ENCODE measurements around the gene KIFC1.

The KIFC1 gene

DNA sequence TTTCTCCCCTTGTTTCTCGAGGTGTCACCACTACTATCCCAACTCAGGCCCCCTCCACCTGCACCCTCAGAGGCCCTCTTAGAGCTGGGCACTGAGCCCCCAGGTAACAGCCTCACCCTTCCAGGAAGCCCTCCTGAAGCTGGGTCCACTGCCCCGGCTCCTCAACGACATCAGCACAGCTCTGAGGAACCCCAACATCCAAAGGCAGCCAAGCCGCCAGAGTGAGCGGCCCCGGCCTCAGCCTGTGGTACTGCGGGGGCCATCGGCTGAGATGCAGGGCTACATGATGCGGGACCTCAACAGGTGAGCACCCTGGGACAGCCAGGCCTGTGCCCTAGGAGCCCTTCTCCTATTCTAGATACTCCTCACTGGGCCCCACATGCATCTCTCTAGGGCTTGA, 49.8 kb downstream of the KIFC1 start:
- DNase-seq (ENCODE audit: low read depth, low spot score): no peak

- no peak for DNase-seq (ENCODE audit: low read depth, low spot score)
Observed at GRCh38 chr6:33442283-33442682, 50.7 kb downstream of the KIFC1 start.

DNA sequence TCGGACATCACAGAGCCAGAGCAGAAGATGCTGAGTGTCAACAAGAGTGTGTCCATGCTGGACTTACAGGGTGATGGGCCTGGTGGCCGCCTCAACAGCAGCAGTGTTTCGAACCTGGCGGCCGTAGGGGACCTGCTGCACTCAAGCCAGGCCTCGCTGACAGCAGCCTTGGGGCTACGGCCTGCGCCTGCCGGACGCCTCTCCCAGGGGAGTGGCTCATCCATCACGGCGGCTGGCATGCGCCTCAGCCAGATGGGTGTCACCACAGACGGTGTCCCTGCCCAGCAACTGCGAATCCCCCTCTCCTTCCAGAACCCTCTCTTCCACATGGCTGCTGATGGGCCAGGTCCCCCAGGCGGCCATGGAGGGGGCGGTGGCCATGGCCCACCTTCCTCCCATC, 51.4 kb downstream of the KIFC1 start:
- DNase-seq (ENCODE audit: low read depth, low spot score): no peak

GRCh38 chr6:33443619-33444504, 52.2 kb downstream of the KIFC1 start:
- no peak for DNase-seq (ENCODE audit: low read depth, low spot score)

DNA sequence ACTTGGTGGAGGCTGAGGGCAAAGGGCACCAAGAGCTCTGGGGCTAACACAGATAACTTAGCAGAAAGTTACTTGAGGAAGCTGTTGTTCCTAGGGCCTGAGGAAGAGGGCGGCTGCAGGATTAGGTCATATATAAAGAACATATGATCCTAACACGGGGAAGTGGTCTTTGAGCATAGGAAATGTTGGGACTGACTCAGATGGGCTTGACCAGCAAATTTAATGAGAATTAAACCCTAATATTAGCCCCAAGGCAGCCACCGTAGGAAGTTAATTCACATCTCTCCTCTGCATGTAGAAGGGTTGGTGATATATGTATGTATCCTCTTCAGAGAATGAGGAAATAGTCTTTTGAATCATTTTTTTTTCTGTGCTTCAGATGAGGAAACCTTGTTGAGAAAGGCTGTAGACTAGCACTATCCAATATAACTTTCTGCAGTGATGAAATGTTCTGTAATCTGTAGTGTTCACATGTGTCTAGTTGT, 53.5 kb downstream of the KIFC1 start:
- DNase-seq (ENCODE audit: low read depth, low spot score): no peak

DNA sequence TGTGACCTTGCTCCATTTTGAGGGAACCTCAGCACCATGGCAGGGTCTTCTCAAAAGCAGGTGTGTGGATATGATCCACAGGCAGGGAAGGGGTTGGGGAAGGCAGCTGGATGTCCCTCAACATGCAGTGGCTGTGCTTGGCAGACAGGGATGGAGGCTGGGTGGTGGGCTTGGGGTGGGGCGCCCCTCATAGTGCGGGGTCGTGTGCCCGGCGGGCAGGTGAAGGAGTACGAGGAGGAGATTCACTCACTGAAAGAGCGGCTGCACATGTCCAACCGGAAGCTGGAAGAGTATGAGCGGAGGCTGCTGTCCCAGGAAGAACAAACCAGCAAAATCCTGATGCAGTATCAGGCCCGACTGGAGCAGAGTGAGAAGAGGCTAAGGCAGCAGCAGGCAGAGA, 54.7 kb downstream of the KIFC1 start:
- no peak for DNase-seq (ENCODE audit: low read depth, low spot score)

DNA sequence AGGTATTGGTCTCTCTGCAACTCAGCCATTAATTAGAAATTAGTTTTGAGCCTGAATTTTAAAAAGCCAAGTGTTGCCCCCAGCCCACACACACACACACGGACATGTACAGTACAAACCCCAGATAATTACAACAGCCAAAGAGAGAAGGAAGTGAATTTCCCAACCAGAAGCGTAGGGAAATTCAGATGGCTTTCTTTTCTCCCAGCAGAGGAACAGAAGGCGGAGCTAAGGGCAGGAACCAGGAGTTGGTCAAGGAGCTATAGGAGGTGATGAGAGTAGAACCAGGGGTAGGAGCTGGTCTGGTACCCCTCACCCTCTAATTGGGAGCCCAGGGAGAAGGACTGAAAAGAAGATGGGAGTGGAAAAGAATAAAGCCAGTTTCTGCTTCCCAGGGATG, 58.8 kb downstream of the KIFC1 start:
- DNase-seq (ENCODE audit: low read depth, low spot score): no peak

GRCh38 chr6:33451606-33452005, 60.0 kb downstream of the KIFC1 start:
- no peak for DNase-seq (ENCODE audit: low read depth, low spot score)

DNA sequence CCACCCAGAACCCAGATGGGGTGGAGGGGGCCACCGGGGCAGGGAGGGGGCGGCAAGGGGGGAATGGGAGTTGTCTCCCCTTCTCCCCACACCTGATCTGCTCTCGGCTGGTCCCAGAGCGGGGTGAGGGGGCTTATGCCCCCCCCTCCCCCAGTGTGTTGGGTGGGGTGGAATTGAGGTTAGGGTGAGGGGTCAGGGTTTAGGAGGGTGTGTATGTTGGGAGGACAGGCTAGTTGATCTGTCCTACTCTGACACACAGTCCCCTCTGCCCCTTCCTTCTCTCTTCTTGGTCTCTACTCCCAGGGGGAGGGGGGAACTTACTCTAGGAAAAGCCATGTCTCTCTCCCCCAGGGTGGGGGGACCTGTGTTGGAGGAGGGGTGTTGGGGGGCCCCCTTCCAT, 60.9 kb downstream of the KIFC1 start:
- DNase-seq (ENCODE audit: low read depth, low spot score): no peak

GRCh38 chr6:33453393-33454008, 61.9 kb downstream of the KIFC1 start:
- no peak for DNase-seq (ENCODE audit: low read depth, low spot score)

DNA sequence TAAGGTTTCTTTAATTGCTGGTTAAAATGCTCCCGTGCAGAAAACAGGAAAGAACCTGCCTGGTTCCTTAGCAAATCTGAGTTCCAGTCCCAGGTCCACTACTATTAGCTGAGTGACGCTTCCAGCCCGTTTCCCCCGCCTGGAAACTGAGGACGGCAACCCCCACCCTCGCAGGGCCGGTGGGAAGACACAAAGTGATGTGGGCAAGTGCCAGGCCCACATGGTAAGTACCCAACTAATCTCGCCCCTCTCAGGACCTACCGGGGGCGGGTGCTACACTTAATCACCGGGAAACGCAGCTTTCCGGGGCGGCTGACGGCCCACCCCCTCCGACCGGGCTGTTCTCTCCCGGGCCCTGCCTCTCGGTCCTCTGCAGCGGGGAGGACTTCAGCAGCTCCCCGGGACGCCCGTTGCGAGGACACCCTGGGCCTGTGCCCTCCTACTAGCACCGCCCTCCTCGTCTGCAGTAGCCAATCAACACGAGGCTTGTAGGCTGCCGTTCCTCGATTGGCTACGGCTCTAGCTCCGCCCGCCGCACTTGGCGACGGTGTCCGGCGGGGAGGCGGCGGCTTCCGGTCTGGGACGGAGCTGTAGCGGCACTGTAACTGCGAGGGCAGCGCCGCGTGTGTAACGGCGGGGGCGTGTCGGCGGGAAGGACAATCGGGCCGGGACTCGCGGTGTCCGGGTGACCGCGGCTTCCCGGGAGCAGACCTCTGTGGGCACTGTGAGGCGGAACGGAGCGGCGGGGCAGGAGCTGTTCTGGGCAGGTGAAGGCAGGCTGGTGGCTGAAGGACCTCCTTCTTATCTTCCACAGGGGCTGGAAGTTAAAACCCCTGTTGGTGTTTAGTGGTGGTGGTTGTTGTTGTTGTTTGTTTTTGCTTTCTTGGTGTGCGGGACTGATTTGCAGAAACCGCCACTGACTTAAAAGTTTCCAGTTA, 62.7 kb downstream of the KIFC1 start, which contains the start of gene ZBTB9:
Gene ZBTB9 (plus strand): TSS at position 568 of the 938 bp plus-strand sequence. CDS start 525 bp downstream, outside the sequence.
- DNase-seq (ENCODE audit: low read depth, low spot score): peak; percentile 89

DNA sequence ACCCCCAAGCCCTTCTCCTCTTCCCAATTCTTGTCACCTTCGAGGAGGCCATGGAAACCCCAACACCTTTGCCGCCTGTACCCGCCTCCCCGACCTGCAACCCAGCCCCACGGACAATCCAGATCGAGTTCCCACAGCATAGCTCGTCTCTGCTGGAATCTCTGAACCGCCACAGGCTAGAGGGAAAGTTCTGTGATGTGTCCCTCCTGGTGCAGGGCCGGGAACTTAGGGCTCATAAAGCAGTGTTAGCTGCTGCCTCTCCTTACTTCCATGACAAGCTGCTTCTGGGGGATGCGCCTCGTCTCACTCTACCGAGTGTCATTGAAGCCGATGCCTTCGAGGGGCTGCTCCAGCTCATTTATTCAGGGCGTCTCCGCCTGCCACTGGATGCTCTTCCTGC, 63.4 kb downstream of the KIFC1 start:
- DNase-seq (ENCODE audit: low read depth, low spot score): no peak

GRCh38 chr6:33456156-33456555, 64.5 kb downstream of the KIFC1 start:
- DNase-seq (ENCODE audit: low read depth, low spot score): no peak

DNA sequence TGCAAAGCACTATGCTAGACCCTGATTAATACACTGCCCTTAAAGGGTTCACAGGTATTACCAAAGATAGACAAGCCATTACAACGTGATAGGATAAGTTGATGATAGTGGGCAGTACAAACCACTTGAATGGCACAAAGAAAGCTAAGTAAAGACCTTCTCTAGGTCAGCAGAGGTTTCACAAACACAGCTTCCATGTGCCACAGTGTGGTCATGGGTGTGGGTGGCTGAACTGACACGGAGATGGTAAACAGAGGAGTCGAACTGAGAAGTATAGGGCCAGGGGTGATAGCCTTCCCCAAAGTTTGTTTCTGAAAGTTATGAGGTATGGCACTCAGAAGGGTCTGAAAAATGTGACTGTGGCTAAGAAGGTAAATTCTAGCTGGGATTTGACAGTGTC, 67.1 kb downstream of the KIFC1 start:
- no peak for DNase-seq (ENCODE audit: low read depth, low spot score)

DNA sequence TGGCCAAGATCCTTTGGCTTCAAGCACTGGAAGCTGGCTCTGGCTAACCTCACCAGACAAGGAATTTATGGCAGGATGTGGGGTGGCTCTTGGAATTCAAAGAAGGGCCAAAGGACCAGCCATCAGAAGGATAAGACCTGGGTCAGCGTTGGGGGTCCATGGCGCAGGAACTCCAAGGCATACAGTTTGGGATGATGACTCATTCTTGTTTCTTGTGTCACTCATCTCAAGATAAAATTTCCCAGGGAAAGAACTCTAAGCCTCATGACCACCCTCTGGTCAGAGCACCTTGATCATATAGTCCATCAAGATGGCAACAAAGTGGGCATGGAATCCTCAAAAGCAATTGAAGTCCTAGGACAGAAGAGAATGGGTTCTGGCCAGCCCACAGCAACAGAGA, 67.6 kb downstream of the KIFC1 start:
- DNase-seq (ENCODE audit: low read depth, low spot score): no peak

Measured in activated CD4-positive, CD25-positive, alpha-beta regulatory T cell treated with anti-CD3 and anti-CD28 coated beads, Interleukin-2, amount 50 U/mL, for 16 hours (primary cell).